Activated T-cell treated with anti-CD3 and anti-CD28 coated beads for 4 hours (primary cell): ENCODE measurements around the gene TOMM20.
"Not testable (repeated sequence)": the region's sequence is repeated elsewhere in the genome, so short reads cannot be mapped to it uniquely, and the experiment has no call there.

Experiments used
- DNase-seq: peaks from one replicate; pipeline ENCODE4 v3.0.0-alpha.2; 2020

Gene TOMM20

GRCh38 chr1:235077571-235078479 is 50.8 kb downstream of the TOMM20 start:
- DNase-seq: no peak

GRCh38 chr1:235077163-235077540 is 51.5 kb downstream of the TOMM20 start:
- no peak for DNase-seq

GRCh38 chr1:235076504-235077162 is 52.0 kb downstream of the TOMM20 start:
- no peak for DNase-seq

GRCh38 chr1:235075777-235076308 is 52.8 kb downstream of the TOMM20 start:
- DNase-seq: no peak

GRCh38 chr1:235075048-235075776 is 53.4 kb downstream of the TOMM20 start:
- DNase-seq: peak; percentile 55

GRCh38 chr1:235074523-235075047 is 54.1 kb downstream of the TOMM20 start:
- DNase-seq: peak; percentile 29

GRCh38 chr1:235073968-235074522 is 54.6 kb downstream of the TOMM20 start:
- no peak for DNase-seq

- DNase-seq: no peak
Measured at GRCh38 chr1:235073331-235073967, 55.2 kb downstream of the TOMM20 start.

GRCh38 chr1:235072577-235072976 is 56.1 kb downstream of the TOMM20 start:
- not testable (repeated sequence) for DNase-seq

GRCh38 chr1:235072096-235072495 is 56.5 kb downstream of the TOMM20 start:
- no peak for DNase-seq

- DNase-seq: no peak
Measured at GRCh38 chr1:235070819-235071218, 57.8 kb downstream of the TOMM20 start.

- no peak for DNase-seq
Measured at GRCh38 chr1:235069577-235070563, 58.8 kb downstream of the TOMM20 start.

GRCh38 chr1:235069176-235069575 is 59.5 kb downstream of the TOMM20 start:
- no peak for DNase-seq

GRCh38 chr1:235068158-235069121 is 60.2 kb downstream of the TOMM20 start:
- DNase-seq: no peak

- no peak for DNase-seq
Measured at GRCh38 chr1:235067396-235068157, 61.1 kb downstream of the TOMM20 start.

- no peak for DNase-seq
Measured at GRCh38 chr1:235063068-235063765, 65.4 kb downstream of the TOMM20 start.

GRCh38 chr1:235060607-235061470 is 67.8 kb downstream of the TOMM20 start:
- DNase-seq: no peak
